Mesendoderm (in vitro differentiated cells): ENCODE data around the gene ROBO2.

Experiments
- DNase-seq: peaks from one replicate; pipeline ENCODE4 v3.0.0; 2013
- H2AK5ac ChIP-seq: 2 replicates; pipeline ENCODE4 v1.6.1; 2013; ENCODE audit warnings: low read length, inconsistent platforms
- H2BK120ac ChIP-seq: 2 replicates; pipeline ENCODE4 v1.6.1; 2013; ENCODE audit warnings: low read depth, mild to moderate bottlenecking, low read length, moderate library complexity, mixed read lengths
- H2BK15ac ChIP-seq: replicated peaks from 2 replicates; pipeline ENCODE4 v1.6.1; 2013; ENCODE audit warnings: low read depth, mild to moderate bottlenecking, moderate library complexity
- H2BK5ac ChIP-seq: 2 replicates; pipeline ENCODE4 v1.6.1; 2013; ENCODE audit warnings: low read length, inconsistent platforms
- H3K18ac ChIP-seq: 2 replicates; pipeline ENCODE4 v1.6.1; 2013; ENCODE audit warnings: mild to moderate bottlenecking, low read length, mixed read lengths
- H3K23ac ChIP-seq: one replicate; pipeline ENCODE4 v1.6.1; 2013; ENCODE audit warnings: low read length
- H3K27ac ChIP-seq: 2 replicates; pipeline ENCODE4 v1.5.1; 2013; ENCODE audit warnings: low read depth, mild to moderate bottlenecking, inconsistent platforms, low read length, moderate library complexity
- H3K27me3 ChIP-seq: 2 replicates; pipeline ENCODE4 v1.6.1; 2013; ENCODE audit warnings: low read length, control low read depth, mild to moderate bottlenecking, inconsistent platforms; ENCODE audit not compliant: insufficient read depth, poor library complexity
- H3K36me3 ChIP-seq: 2 replicates; pipeline ENCODE4 v1.6.1; 2013; ENCODE audit warnings: low read length, inconsistent platforms; ENCODE audit not compliant: control insufficient read depth, insufficient read depth
- H3K4ac ChIP-seq: one replicate; pipeline ENCODE4 v1.6.1; 2013; ENCODE audit warnings: low read depth, mild to moderate bottlenecking, low read length, moderate library complexity
- H3K4me1 ChIP-seq: 2 replicates; pipeline ENCODE4 v1.6.1; 2013; ENCODE audit warnings: low read depth, low read length, inconsistent platforms; ENCODE audit not compliant: control insufficient read depth
- H3K4me2 ChIP-seq: 2 replicates; pipeline ENCODE4 v1.6.1; 2013; ENCODE audit warnings: low read length
- H3K4me3 ChIP-seq: 2 replicates; pipeline ENCODE4 v1.5.1; 2013; ENCODE audit warnings: mild to moderate bottlenecking, low read length
- H3K56ac ChIP-seq: one replicate; pipeline ENCODE4 v1.6.1; 2013; ENCODE audit warnings: low read length
- H3K79me1 ChIP-seq: 2 replicates; pipeline ENCODE4 v1.6.1; 2013; ENCODE audit warnings: low read length, inconsistent platforms
- H3K79me2 ChIP-seq: 2 replicates; pipeline ENCODE4 v1.6.1; 2013; ENCODE audit warnings: mild to moderate bottlenecking, low read length; ENCODE audit not compliant: control insufficient read depth, insufficient read depth
- H3K9ac ChIP-seq: 2 replicates; pipeline ENCODE4 v1.6.1; 2013; ENCODE audit warnings: low read length, inconsistent platforms
- H4K5ac ChIP-seq: one replicate; pipeline ENCODE4 v1.6.1; 2013; ENCODE audit warnings: low read length
- H4K8ac ChIP-seq: one replicate; pipeline ENCODE4 v1.6.1; 2013; ENCODE audit warnings: low read depth, mild to moderate bottlenecking, control low read depth, low read length, moderate library complexity
- WGBS: extraction: QIAGEN DNeasy Blood & Tissue Kit; methylation state at CpG from one replicate; pipeline ENCODE4 v1.1.7; 2013; ENCODE audit warnings: low lambda C conversion rate, missing lambda C conversion rate; ENCODE audit not compliant: insufficient coverage; ENCODE audit errors: extremely low coverage; 5-methylcytosine and 5-hydroxymethylcytosine counted together

ROBO2 gene

GRCh38 chr3:77093101-77093500 lies 53.2 kb downstream of the ROBO2 start:
- Histone ChIP-seq H3K4ac (no peak overlapping the region), H4K8ac (no peak overlapping the region), H3K27ac (no peak overlapping the region), H2BK15ac (no peak overlapping the region), H2BK120ac (no peak overlapping the region), H3K79me2 (no peaks in the 10 kb centered on the region), H3K18ac (no peak overlapping the region), H3K27me3 (no peaks in the 10 kb centered on the region), H3K36me3 (no peaks in the 10 kb centered on the region), H2AK5ac (no peak overlapping the region), H3K56ac (no peak overlapping the region), H3K23ac (no peak overlapping the region), H3K79me1 (no peaks in the 10 kb centered on the region), H3K4me2 (no peak overlapping the region), H3K4me1 (no peaks in the 10 kb centered on the region), H2BK5ac (no peak overlapping the region), H3K9ac (no peak overlapping the region), H3K4me3 (no peak overlapping the region), H4K5ac (no peak overlapping the region)
- DNase-seq: peak; percentile 13
- WGBS: no CpG with 5 or more reads among the region's 2 CpGs

- Histone ChIP-seq H3K36me3 (no peaks in the 10 kb centered on the region), H2AK5ac (no peak overlapping the region), H3K4me1 (no peaks in the 10 kb centered on the region), H4K8ac (no peak overlapping the region), H2BK15ac (no peak overlapping the region), H3K27me3 (no peaks in the 10 kb centered on the region), H4K5ac (no peak overlapping the region), H3K4ac (no peak overlapping the region), H3K9ac (no peak overlapping the region), H3K79me2 (no peaks in the 10 kb centered on the region), H3K27ac (no peak overlapping the region), H3K4me2 (no peak overlapping the region), H2BK5ac (no peak overlapping the region), H3K18ac (no peak overlapping the region), H2BK120ac (no peak overlapping the region), H3K4me3 (no peak overlapping the region), H3K56ac (no peak overlapping the region), H3K23ac (no peak overlapping the region), H3K79me1 (no peaks in the 10 kb centered on the region)
- WGBS: no CpG with 5 or more reads among the region's 1 CpG
- no peak for DNase-seq
Observed at GRCh38 chr3:77096145-77096544, 56.2 kb downstream of the ROBO2 start.

GRCh38 chr3:77096966-77097890 lies 57.3 kb downstream of the ROBO2 start:
- no peaks in the 10 kb centered on the region for H3K79me1 ChIP-seq
- H2AK5ac ChIP-seq: no peak overlapping the region
- no peaks in the 10 kb centered on the region for H3K4me1 ChIP-seq
- H3K9ac ChIP-seq: no peak overlapping the region
- H4K5ac ChIP-seq: no peak overlapping the region
- H3K18ac ChIP-seq: no peak overlapping the region
- H3K4me3 ChIP-seq: no peak overlapping the region
- DNase-seq: no peak
- no peak overlapping the region for H2BK120ac ChIP-seq
- no peak overlapping the region for H3K56ac ChIP-seq
- no peak overlapping the region for H2BK15ac ChIP-seq
- H3K27ac ChIP-seq: no peak overlapping the region
- H4K8ac ChIP-seq: no peak overlapping the region
- no CpG with 5 or more reads among the region's 12 CpGs for WGBS
- H3K36me3 ChIP-seq: no peaks in the 10 kb centered on the region
- no peak overlapping the region for H3K23ac ChIP-seq
- H3K79me2 ChIP-seq: no peaks in the 10 kb centered on the region
- no peaks in the 10 kb centered on the region for H3K27me3 ChIP-seq
- no peak overlapping the region for H3K4me2 ChIP-seq
- H3K4ac ChIP-seq: no peak overlapping the region
- no peak overlapping the region for H2BK5ac ChIP-seq

GRCh38 chr3:77102951-77103769 lies 63.3 kb downstream of the ROBO2 start:
- Histone ChIP-seq H2BK120ac (no peak overlapping the region), H3K23ac (no peak overlapping the region), H3K9ac (no peak overlapping the region), H4K5ac (no peak overlapping the region), H2AK5ac (no peak overlapping the region), H3K4me1 (no peaks in the 10 kb centered on the region), H3K79me1 (no peaks in the 10 kb centered on the region), H3K18ac (no peak overlapping the region), H3K27ac (no peak overlapping the region), H3K4me2 (no peak overlapping the region), H3K4ac (no peak overlapping the region), H3K27me3 (no peaks in the 10 kb centered on the region), H2BK5ac (no peak overlapping the region), H3K4me3 (no peak overlapping the region), H4K8ac (no peak overlapping the region), H3K56ac (no peak overlapping the region), H3K36me3 (no peaks in the 10 kb centered on the region), H2BK15ac (no peak overlapping the region), H3K79me2 (no peaks in the 10 kb centered on the region)
- no CpG with 5 or more reads among the region's 6 CpGs for WGBS
- peak; percentile 4 for DNase-seq

- H2AK5ac ChIP-seq: no peak overlapping the region
- H3K4me1 ChIP-seq: no peaks in the 10 kb centered on the region
- H2BK120ac ChIP-seq: no peak overlapping the region
- H3K27me3 ChIP-seq: no peaks in the 10 kb centered on the region
- H3K4ac ChIP-seq: no peak overlapping the region
- H3K23ac ChIP-seq: no peak overlapping the region
- H3K56ac ChIP-seq: no peak overlapping the region
- no peaks in the 10 kb centered on the region for H3K36me3 ChIP-seq
- H3K27ac ChIP-seq: no peak overlapping the region
- DNase-seq: no peak
- H3K4me3 ChIP-seq: no peak overlapping the region
- H3K4me2 ChIP-seq: no peak overlapping the region
- no peak overlapping the region for H2BK15ac ChIP-seq
- no peak overlapping the region for H3K18ac ChIP-seq
- H3K79me1 ChIP-seq: no peaks in the 10 kb centered on the region
- WGBS: no CpG with 5 or more reads among the region's 2 CpGs
- no peak overlapping the region for H3K9ac ChIP-seq
- no peak overlapping the region for H2BK5ac ChIP-seq
- no peaks in the 10 kb centered on the region for H3K79me2 ChIP-seq
- no peak overlapping the region for H4K8ac ChIP-seq
- no peak overlapping the region for H4K5ac ChIP-seq
Observed at GRCh38 chr3:77122652-77123051, 82.8 kb downstream of the ROBO2 start.
